ENCODE data around the gene MECP2.

Gene MECP2

DNA sequence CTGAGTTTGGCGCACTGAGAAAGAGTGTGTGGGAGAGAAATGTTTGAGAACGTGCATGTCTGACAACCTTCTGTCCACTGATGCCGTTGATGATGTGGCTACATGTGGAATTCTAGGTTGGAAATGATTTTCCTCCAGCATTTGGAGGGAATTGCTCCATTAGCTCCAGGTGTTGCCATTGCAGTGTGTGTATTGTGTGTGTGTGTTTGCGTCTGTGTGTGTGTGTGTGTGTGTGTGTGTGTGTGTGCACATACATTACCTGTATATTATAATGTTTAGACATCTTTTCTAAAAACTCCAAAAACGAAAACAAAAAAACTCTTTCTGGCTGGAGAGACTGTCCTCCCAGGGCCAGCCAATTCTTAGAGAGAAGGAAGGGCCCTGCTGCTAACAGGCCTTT is 18.2 kb upstream of the MECP2 start:
- DNase-seq (ENCODE audit: low read depth in 2 of 2): no peak

DNA sequence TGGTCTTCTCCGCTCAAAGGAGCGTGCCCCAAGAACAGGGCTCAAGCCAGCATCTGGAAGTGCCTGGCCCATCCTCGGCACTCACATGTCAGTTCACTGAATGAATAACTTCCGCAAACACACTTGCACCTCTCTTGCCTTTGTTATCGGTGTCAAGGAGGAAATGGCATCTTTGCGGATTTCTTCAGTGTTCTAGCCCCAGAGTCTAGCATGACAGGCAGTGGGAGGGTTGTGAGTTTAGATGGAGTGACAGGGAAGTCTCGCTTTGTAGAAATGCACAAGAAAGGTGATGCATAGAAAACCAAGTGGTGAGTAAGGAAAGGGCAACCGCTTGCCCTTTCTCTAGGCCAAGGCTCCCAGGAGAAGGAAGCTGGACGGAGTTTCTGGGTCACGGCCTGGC is 17.6 kb upstream of the MECP2 start:
- no peak for DNase-seq (ENCODE audit: low read depth in 2 of 2)

DNA sequence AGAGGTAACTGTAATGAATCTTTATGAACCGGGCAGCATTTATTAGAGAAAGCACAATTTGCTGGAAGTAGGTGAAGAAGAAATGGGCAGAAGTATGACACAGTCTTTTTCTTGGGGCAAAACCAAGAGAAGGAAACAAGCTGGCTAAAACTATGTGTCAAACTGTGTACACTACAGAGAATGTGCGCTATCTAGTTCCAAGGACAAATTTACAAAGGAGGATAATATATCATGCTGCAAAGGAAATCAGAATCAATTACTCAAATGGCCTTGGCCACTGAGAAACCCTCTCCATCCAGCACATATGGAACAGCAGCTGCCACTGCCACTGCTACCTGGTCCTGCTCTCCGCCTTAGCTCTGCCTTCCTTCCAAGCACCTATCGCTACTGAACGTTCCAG is 17.1 kb upstream of the MECP2 start:
- DNase-seq (ENCODE audit: low read depth in 2 of 2): no peak

DNA sequence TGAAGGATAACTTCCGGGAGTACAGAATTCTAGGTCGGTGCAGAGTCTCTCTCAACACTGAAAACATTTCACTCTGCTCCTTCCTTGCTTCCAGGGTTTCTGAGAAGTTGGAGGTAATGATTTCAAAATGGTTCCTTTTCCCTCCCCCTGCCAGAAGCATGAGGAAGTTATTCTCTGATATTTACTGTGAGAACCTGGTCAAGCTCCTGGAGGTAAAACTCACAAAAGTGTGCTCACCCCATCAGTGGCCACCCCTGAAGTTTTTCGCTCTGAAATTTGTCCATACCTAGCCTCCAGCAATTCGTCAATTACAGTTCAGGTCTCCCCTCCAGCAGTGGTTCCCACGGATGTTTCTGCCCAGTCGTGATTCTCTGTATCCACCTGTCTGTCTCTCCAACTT is 16.2 kb upstream of the MECP2 start:
- no peak for DNase-seq (ENCODE audit: low read depth in 2 of 2)

DNA sequence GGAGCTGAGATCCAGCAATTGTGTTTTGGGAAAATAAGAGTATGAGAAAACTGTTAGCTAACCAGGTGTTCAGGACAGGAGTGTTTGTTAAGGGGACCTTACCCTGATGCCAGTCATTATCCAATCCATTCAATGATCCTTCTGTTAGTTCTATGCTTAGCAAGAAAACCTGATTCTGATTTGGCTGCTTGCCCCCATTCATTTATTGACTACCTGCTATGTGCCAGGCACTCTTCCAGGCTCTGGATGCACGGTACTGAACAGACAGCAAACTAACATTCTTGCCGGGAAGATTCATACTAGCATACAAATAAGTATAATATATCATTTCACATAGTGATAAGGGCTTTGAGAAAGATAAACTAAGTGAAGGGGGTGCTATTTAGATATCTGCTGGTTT is 1.0 kb upstream of the MECP2 start:
- DNase-seq (ENCODE audit: low read depth in 2 of 2): no peak

DNA sequence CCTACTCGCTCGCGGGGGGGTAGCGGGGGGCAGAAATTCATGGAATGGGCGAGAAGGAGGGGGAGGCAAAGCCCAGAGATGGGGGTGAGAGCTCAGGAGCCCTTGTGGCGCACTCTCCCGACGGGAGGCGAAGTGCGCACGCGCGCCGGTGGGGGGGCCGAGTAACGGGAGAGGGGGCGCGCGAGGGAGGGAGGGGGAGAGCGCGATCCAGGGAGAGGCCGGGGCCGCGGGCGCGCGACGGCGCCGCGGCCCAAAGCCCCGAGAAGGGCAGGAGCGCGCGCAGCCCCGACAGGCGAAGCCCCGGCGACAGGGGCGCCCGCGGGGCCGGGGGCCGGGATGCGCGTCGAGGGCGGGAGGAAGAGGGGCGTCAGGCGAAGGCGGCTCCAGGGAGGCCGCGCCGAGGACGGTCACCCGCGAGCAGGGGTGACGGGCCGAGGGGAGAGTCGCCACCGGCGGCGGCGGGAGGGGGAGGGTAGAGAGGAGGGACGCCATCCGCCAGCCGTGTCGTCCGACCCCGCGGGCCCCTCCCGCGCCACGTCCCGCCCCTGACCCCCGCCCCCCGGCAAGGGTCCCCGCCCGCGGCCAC is 421 bp downstream of the MECP2 start:
- peak; percentile 32 to 63 for DNase-seq (ENCODE audit: low read depth in 2 of 2)

DNA sequence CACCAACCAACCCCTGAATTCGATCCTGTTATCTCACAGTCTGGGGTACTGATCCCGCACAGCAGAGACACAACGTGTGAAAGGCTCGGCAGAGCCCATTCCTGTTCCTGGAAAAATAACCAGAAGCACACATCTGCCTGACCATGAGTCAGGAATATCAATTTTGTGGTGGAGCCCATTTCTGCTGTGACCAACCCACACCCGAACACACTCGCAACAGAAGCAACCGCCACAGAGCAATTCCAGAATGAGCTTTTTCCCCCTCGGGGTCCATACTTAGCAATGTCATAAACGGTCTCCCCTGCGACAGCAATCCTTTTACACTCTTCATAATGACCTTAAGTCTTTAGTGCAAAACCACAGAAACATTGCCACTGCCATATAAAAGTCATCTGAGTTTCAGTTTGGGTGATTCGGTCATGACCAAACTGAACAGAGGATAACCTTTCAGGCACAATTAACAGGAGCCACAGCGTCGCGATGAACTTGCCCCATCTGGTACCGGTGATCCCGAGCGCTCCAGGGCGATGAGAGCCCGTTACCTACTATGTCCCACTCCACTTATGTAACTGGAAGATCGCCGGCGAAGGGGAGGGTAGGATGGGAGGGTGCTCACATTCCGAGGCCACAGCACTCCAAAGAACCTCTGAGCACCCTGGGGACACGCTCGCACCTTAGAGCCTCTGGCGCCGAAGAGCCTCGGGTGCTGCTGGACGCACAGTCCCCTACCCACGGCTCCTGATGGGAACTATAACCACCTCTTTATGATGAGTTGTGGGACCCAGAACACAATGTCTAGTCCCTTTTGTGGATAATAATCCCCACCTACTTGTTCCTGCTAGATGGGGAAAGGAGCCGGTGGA is 1.1 kb downstream of the MECP2 start:
- DNase-seq (ENCODE audit: low read depth in 2 of 2): no peak

DNA sequence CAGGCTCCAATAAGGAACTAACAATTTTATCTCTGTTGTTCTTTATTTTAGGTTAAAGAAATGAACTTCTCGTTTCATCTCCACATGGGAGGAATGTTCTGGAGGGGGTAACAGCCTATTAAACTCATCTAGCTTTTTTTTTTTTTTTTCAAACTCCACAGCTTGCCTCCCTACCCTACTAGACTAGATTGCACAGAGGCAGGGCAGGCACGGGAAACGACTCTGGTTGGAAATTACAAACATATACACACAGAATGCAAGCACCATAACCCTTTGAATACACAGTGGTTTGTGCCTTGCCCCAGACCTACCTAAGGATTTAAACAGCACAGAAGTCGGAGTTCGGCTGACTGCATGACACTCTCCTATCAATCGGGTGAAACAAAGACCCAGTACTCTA is 2.7 kb downstream of the MECP2 start:
- DNase-seq (ENCODE audit: low read depth in 2 of 2): no peak

DNA sequence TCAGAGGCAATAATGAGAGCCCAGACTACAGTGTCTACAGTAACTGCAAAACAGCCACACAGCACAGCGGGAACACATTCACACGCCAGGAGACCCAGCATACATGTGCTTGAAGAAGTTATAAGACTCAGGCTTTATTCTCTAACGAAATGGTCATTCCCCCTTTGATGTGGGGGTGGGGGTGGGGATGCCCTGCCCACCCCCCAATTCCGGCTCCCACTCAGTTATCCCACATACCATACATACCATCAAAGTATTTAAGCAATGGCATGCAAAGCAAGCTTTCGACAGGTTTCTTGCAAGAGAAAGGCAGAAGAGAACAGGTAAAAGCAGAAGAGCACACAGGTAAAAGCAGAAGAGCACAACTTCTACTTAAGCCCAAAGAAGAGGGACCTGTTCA is 3.6 kb downstream of the MECP2 start:
- DNase-seq (ENCODE audit: low read depth in 2 of 2): no peak

DNA sequence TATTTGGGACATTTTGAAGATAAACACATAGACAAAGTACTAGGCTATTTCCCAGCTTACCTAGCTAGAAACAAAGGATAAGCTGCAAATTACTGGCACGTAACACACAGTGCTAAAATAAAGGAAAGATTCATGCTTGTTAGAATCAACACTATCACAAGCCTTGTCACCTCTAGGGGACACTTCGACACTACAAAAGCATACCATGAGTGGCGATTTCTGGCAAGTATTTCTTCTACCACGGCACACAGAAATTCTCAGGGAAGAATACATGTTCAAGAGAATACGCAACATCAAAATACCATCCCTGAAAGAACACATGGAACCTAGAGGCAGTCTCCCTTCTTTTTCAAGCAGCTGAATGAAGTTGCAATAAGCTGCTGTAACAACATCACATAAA is 5.1 kb downstream of the MECP2 start:
- DNase-seq (ENCODE audit: low read depth in 2 of 2): no peak

DNA sequence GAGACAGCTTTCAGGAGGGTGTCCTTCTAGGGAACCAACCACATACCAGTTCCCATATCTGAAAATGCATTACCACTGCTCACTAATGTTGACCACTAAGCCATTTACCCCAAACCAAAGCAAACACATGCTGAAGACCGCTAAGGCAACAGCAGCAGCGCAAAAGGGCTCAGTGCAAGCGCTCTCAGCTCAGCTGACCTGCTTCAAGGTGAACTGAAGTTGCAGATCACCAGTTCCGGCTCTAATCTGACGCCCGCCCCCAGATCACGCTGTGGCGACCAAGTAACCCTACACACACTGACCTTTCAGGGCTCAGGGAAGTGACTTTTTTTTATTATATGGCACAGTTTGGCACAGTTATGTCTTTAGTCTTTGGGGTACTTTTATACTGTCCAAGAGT is 5.8 kb downstream of the MECP2 start:
- no peak for DNase-seq (ENCODE audit: low read depth in 2 of 2)

DNA sequence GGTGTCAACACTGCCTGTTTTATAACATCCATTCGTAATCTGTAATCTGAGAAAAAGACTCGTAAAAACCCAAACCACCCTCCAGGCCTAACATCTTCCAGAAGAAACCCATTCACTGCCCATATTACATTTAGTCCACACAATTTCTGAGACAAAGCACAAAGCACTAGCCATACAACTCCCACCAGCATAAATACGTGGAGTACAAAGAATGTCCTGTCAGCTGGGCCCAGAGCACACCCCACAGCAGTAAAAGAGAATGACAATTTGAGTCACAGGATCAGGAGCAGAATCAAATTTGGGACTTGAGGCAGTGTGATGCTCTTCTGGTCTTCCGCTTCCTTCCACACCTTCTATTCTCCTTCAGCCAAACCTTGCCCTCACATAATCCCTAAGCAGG is 6.8 kb downstream of the MECP2 start:
- DNase-seq (ENCODE audit: low read depth in 2 of 2): no peak

DNA sequence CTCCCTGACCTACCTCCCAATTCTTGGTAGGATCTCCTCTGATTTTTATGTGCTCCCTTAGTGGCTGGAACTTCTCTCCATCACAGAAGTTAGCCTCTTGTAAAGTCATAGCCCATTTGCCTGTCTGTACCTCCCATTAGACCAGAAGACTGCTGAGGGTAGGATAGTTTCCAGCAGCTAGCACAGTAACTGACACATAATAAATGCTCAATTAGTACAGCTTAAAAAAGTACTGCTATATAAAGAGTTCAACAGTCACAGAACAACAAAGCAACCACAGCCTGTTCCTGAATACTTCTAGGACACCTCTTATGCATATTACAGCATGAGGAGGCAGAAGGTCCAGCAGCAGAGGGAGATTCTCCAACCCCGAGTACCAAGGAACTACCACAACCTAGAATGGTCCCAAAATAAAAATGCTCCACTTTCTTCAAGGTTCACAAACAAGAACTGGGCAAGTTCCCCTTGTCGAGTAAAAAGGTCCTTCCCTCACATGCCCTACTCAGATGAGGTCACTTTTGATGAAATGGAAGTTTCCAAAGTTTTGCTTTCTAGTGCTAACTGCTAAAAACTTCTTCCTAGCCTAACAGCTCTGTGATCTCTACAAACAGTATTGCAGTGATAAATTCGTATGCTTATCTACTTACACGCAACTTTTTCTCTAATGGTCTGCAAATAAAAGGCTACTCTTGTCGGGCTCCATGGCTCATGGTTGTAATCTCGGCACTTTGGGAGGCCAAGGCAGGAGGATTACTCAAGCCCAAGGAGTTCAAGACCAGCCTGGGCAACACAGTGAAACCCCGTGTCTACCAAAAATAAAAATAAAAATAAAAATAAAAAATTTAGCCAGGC is 12.8 kb downstream of the MECP2 start:
- DNase-seq (ENCODE audit: low read depth in 2 of 2): no peak

DNA sequence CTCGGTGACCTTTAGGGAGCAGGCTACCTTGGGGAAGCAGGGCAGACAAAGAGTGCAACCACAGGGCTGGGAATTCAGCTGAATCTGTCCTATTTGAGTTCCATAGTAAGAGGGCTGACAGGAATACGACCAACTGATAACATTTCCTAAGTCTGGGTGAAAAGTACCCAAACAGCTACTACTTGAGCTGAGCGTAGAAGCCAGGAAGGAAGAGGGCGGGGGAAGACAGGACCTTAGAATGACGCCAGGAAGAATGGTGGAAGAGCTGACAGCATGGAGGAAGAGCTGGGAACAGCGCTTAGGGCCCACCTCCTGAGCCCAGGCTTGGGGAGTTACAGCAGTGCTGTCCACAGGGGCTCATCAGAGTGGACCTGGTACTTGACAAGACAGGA is 14.4 kb downstream of the MECP2 start:
- no peak for DNase-seq (ENCODE audit: low read depth in 2 of 2)

DNA sequence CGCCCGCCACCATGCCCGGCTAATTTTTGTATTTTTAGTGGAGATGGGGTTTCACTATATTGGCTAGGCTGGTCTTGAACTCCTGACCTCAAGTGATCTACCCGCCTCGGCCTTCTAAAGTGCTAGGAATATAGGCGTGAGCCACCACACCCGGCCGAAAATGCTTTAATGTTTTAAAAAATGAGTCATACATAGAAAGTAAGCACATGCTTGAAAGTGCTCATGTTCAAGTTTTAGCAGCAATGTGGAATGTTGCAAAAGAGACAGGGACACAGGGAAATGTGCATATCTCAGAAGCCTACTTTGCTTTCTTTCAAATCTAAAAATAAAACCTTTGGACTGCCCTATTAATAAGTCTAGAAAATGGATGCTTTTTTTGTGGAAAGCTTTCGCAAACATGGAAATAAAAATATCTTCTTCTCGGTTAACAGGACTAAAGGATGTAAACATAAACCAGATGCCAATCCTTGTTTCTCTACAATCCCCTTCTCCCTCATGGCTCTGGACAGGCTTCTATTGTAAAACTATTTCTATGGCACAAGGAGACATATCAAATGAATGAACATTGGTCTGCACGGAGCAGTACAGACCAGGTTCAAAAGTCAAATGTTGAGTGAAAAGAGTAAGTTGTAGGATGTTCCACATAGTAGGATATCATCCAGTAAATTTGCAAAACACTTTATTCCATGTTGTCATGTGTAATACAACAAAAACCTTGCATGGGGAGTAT is 15.0 kb downstream of the MECP2 start:
- DNase-seq (ENCODE audit: low read depth in 2 of 2): no peak

DNA sequence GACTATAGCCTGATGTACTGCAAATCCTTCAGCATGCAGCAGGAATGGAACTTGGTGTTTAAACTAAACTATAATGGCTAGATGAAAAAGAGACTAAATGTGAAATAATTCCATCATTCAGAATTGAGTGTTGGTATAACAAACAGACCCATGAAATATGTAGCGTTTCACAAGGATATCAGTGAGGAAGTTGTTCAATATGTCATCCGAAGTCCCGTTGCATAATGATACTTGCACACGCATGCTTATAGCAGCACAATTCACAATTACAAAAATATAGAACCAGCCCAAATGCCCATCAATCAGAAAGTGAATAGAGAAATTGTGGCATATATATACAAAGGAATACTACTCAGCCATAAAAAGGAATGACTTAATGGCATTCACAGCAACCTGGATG is 20.4 kb downstream of the MECP2 start:
- DNase-seq (ENCODE audit: low read depth in 2 of 2): no peak

DNA sequence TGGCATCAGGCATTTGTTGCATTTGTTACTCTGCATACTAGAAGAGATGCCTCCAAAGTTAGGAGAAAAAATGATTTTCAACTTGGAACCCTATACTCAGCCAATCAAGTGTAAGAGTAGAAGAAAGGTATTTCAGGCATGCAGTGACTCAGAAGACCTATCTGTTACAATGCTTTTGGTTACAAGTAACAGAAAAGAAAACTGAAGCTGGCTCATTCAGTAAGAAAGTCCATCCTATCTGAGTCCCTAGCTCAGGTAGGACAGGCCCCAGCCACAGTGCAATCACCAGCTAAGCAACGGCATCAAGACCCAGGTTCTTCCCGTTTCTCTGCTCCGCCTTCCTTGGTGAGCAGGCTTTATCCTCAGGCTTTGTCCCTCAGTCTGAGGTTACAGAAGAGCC is 23.3 kb downstream of the MECP2 start:
- DNase-seq (ENCODE audit: low read depth in 2 of 2): no peak

DNA sequence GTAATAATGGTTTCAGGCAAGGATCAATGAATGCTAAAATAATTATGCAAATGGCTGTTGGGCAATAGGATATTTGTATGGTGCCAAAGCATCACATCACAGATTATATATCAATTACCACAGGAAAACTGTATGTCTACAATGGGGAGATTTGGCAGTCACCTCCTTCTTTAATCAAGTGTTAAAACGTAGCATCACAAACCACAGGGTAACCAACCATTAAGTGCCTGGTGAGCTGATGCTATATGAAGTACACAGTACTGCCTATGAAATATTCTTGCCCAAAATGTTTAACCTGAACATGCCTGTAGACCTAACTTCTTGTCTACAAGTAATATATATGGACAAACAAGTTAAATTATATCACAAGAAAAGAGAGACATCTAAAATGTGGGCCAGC is 25.3 kb downstream of the MECP2 start:
- no peak for DNase-seq (ENCODE audit: low read depth in 2 of 2)

DNA sequence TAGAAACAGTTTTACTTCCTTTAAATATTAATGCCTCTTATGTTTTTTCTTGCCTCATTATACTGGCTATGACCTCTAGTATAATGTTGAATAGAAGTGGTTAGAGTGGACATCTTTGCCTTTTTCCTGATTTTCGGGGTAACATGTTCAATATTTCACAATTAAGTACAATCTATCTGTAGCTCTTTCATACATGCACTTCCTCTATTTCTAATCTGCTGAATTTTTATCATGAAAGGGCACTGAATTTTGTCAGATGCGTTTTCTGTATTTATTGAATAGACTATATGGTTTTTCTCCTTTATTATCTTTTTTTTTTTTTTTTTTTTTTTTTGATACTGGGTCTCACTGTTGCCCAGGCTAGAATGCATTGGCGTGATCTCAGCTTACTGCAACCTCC is 29.0 kb downstream of the MECP2 start:
- no peak for DNase-seq (ENCODE audit: low read depth in 2 of 2)

DNA sequence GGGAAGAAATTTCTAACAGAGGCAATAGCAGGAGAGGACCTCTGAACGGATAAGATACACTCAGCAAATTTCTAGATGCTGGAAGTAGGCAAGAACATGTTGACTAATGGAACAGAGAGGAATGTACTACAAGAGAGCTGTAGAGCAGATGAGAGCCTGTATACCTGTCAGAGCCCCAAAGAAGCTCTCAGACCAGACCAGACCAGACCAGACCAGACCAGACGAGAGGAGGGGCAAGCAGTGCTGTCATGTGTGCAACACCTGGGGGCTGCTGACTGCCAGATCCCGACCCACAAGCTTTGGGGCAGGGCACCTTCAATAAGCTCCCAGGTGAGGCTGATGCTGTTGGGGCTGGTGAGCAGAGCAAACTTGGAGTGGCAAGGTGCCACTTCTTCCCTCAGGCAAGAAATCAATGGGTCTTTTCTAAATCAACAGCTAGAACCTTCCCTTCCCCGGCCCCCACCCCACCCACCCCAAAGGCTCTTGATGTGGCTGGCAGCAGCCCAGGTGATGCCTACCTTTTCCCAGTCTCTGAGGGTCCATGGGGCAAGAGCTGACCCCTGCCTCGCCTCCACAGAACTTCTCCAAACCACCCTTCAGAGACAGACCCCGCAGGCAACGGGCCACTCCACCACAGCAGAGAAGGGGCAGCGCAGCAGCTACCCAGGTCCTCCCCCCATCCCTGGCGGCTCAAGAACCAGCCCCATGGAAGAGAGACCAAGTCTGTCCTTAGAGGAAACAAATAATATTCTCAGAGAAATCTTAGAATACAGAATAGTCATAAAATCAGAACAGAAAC is 32.7 kb downstream of the MECP2 start:
- DNase-seq (ENCODE audit: low read depth in 2 of 2): no peak

DNA sequence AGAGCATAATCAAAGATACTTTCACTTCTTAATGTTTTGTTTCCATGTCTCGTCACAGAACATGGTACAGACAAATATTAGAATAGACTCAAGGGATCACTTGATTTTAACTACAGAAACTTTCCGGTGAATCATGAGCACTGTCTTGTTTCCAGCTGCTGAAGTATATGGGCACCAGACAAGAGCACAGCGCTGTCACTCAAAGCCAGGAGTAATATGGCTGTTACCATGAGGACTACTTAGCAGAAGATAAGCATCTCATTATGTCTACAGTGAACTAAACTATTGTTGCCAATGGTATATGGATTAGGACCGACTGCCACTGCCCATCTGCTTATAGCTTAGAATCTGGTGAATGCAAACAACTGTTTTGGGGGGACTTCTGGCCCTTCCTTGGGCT is 34.3 kb downstream of the MECP2 start:
- DNase-seq (ENCODE audit: low read depth in 2 of 2): no peak

Measured in stimulated activated CD8-positive, alpha-beta memory T cell treated with anti-CD3 and anti-CD28 coated beads, Interleukin-2, amount 100 ng/mL, for 1 hour (primary cell).